Panc1 (cell line): ENCODE measurements around the gene MED12.

Experiments
- CTCF ChIP-seq: fragments of 450-650 bp; IDR thresholded peaks from 2 replicates; pipeline ENCODE4 v1.5.1; 2017; ENCODE audit warnings: mild to moderate bottlenecking
- POLR2AphosphoS5 ChIP-seq: IDR thresholded peaks from 2 replicates; pipeline ENCODE4 v1.6.1; 2012; ENCODE audit warnings: mild to moderate bottlenecking, low read depth, low read length, moderate library complexity
- REST ChIP-seq, 2 experiments: IDR thresholded peaks; 2 replicates each; pipeline ENCODE4 v1.6.1; 2011 to 2012; ENCODE audit warnings: low read depth in 2 of 2, control low read depth in 1 of 2, low read length in 1 of 2, mild to moderate bottlenecking in 1 of 2, moderate library complexity in 1 of 2; ENCODE audit not compliant: insufficient read depth in 1 of 2
- SIN3A ChIP-seq: IDR thresholded peaks from 2 replicates; pipeline ENCODE4 v1.6.1; 2012; ENCODE audit warnings: low read depth, mild to moderate bottlenecking, low read length, moderate library complexity, borderline replicate concordance; ENCODE audit not compliant: insufficient read depth

DNA sequence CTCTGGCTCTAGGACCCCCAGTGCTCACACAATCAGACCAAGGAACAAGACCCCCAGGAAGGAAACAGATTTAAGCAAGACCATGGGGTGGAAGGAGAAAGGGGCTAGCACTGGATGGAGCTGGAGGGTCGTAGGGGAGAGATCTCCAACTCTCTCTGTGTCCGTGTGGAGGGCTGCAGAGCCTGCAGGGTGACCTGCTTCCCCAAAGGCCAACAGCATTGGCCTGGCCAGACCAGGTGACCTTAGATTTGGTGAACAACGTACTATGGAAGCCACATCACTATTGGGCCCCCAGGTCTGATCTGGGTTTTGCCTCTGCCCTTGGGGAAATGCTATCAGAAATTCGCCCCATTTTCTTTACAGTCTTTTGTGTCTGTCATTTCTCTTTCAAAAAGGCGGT is 52.3 kb downstream of the MED12 start:
- TF ChIP-seq CTCF (no peak), POLR2AphosphoS5 (no peak), REST (IDR thresholded peaks at IDR 0.05; ENCODE audit: insufficient read depth in 1 of 2, low read depth in 2 of 2, low read length in 1 of 2) (no peak), SIN3A (no peak)
